Measurements from ENCODE around the gene METTL16.

- TF ChIP-seq CTCF (conservative IDR thresholded peaks at IDR 0.05; ENCODE audit: low read length): no peak
- TF ChIP-seq EZH2phosphoT487 (IDR thresholded peaks at IDR 0.05; ENCODE audit: borderline replicate concordance): no peak
Measured at GRCh38 chr17:2415081-2415480, 96.6 kb downstream of the METTL16 start.
